H9 (cell line): Measurements from ENCODE around the gene ARF1. TPM values are rescaled to one million over a fixed set of nuclear protein-coding genes. Genes with fewer than 3 reads are reported as not detected.

ENCODE experiments used
- DNase-seq: peaks from one replicate; pipeline ENCODE4 v3.0.0-alpha.2; 2017
- H2AFZ ChIP-seq: one replicate; pipeline ENCODE4 v1.6.1; 2013; ENCODE audit warnings: mild to moderate bottlenecking, low read length, control low read depth, moderate library complexity
- H2AK5ac ChIP-seq: 2 replicates; pipeline ENCODE4 v1.6.1; 2013; ENCODE audit warnings: low read length, control low read depth, mixed read lengths; ENCODE audit not compliant: insufficient read length
- H2BK120ac ChIP-seq: one replicate; pipeline ENCODE4 v1.6.1; 2013; ENCODE audit warnings: low read depth, mild to moderate bottlenecking, low read length, control low read depth, inconsistent platforms; ENCODE audit not compliant: poor library complexity, severe bottlenecking
- H2BK12ac ChIP-seq: 2 replicates; pipeline ENCODE4 v1.6.1; 2013; ENCODE audit warnings: low read length, control low read depth, mixed read lengths, low read depth; ENCODE audit not compliant: insufficient read length
- H2BK15ac ChIP-seq: 2 replicates; pipeline ENCODE4 v1.6.1; 2013; ENCODE audit warnings: low read depth, low read length, control low read depth
- H2BK20ac ChIP-seq: one replicate; pipeline ENCODE4 v1.6.1; 2013; ENCODE audit warnings: low read depth, mild to moderate bottlenecking, low read length, control low read depth, inconsistent platforms; ENCODE audit not compliant: poor library complexity, severe bottlenecking
- H2BK5ac ChIP-seq: 2 replicates; pipeline ENCODE4 v1.6.1; 2013; ENCODE audit warnings: low read length, control low read depth, mixed read lengths; ENCODE audit not compliant: insufficient read length
- H3K14ac ChIP-seq: 2 replicates; pipeline ENCODE4 v1.6.1; 2013; ENCODE audit warnings: low read length, control low read depth; ENCODE audit not compliant: insufficient read depth
- H3K18ac ChIP-seq: 2 replicates; pipeline ENCODE4 v1.6.1; 2013; ENCODE audit warnings: low read depth, mild to moderate bottlenecking, mixed read lengths, low read length, control low read depth; ENCODE audit not compliant: insufficient read length
- H3K23ac ChIP-seq: 2 replicates; pipeline ENCODE4 v1.6.1; 2013; ENCODE audit warnings: low read length, control low read depth, mixed read lengths, low read depth; ENCODE audit not compliant: insufficient read length
- H3K23me2 ChIP-seq: 2 replicates; pipeline ENCODE4 v1.6.1; 2013; ENCODE audit warnings: low read depth, mild to moderate bottlenecking, mixed read lengths, low read length, control low read depth; ENCODE audit not compliant: insufficient read length, poor library complexity, severe bottlenecking
- H3K27ac ChIP-seq: 2 replicates; pipeline ENCODE4 v1.5.1; 2013; ENCODE audit warnings: low read length, control low read depth, mixed read lengths, low read depth; ENCODE audit not compliant: insufficient read length
- H3K27me3 ChIP-seq: 2 replicates; pipeline ENCODE4 v1.6.1; 2013; ENCODE audit warnings: low read length, control low read depth, inconsistent platforms; ENCODE audit not compliant: insufficient read depth
- H3K4ac ChIP-seq: 2 replicates; pipeline ENCODE4 v1.6.1; 2013; ENCODE audit warnings: low read depth, mild to moderate bottlenecking, control low read depth, inconsistent platforms, low read length, moderate library complexity
- H3K4me1 ChIP-seq: 2 replicates; pipeline ENCODE4 v1.6.1; 2013; ENCODE audit warnings: low read length, control low read depth, inconsistent platforms; ENCODE audit not compliant: insufficient read depth
- H3K4me2 ChIP-seq: 2 replicates; pipeline ENCODE4 v1.6.1; 2013; ENCODE audit warnings: low read length, control low read depth, mixed read lengths; ENCODE audit not compliant: insufficient read length, insufficient read depth
- H3K56ac ChIP-seq: 2 replicates; pipeline ENCODE4 v1.6.1; 2013; ENCODE audit warnings: low read depth, mild to moderate bottlenecking, mixed read lengths, low read length, control low read depth; ENCODE audit not compliant: insufficient read length
- H3K79me1 ChIP-seq: 2 replicates; pipeline ENCODE4 v1.6.1; 2013; ENCODE audit warnings: low read depth, mild to moderate bottlenecking, moderate library complexity, low read length, control low read depth, inconsistent platforms; ENCODE audit not compliant: insufficient read depth, poor library complexity, severe bottlenecking
- H3K79me2 ChIP-seq: 2 replicates; pipeline ENCODE4 v1.6.1; 2013; ENCODE audit warnings: low read length, control low read depth, inconsistent platforms; ENCODE audit not compliant: insufficient read depth
- H3K9ac ChIP-seq: 2 replicates; pipeline ENCODE4 v1.6.1; 2013; ENCODE audit warnings: low read length, control low read depth, mixed read lengths; ENCODE audit not compliant: insufficient read length; ENCODE audit errors: extremely low read depth
- H3K9me3 ChIP-seq: one replicate; pipeline ENCODE4 v1.6.1; 2013; ENCODE audit warnings: low read depth, low read length, inconsistent platforms; ENCODE audit not compliant: control insufficient read depth
- H3T11ph ChIP-seq: one replicate; pipeline ENCODE4 v1.6.1; 2013; ENCODE audit warnings: mild to moderate bottlenecking, low read length, control low read depth, inconsistent platforms
- H4K20me1 ChIP-seq: one replicate; pipeline ENCODE4 v1.6.1; 2013; ENCODE audit not compliant: control insufficient read depth, insufficient read length, insufficient read depth
- H4K5ac ChIP-seq: 2 replicates; pipeline ENCODE4 v1.6.1; 2013; ENCODE audit warnings: low read depth, mild to moderate bottlenecking, mixed read lengths, low read length, control low read depth; ENCODE audit not compliant: insufficient read length
- H4K8ac ChIP-seq: replicated peaks from 2 replicates; pipeline ENCODE4 v1.6.1; 2013; ENCODE audit warnings: low read length, control low read depth, mixed read lengths, low read depth; ENCODE audit not compliant: insufficient read length
- H4K91ac ChIP-seq: 2 replicates; pipeline ENCODE4 v1.6.1; 2013; ENCODE audit warnings: low read depth, mild to moderate bottlenecking, moderate library complexity, mixed read lengths, low read length, control low read depth; ENCODE audit not compliant: insufficient read length
- H3K27ac Mint-ChIP-seq, 3 experiments: 2 replicates in 2 of 3; 3 replicates in 1 of 3; pipeline ENCODE4 v1.8.0; 2020 to 2021; ENCODE audit warnings: mixed read lengths in 3 of 3, mild to moderate bottlenecking in 1 of 3, moderate library complexity in 1 of 3
- H3K27me3 Mint-ChIP-seq: 2 replicates; pipeline ENCODE4 v1.8.0; 2021; ENCODE audit warnings: low read depth, mild to moderate bottlenecking, moderate library complexity, mixed read lengths
- H3K36me3 Mint-ChIP-seq, 3 experiments: 2 replicates in 2 of 3; 3 replicates in 1 of 3; pipeline ENCODE4 v1.8.0; 2020 to 2021; ENCODE audit warnings: low read depth in 3 of 3, mixed read lengths in 3 of 3; ENCODE audit not compliant: insufficient read depth in 1 of 3
- H3K4me1 Mint-ChIP-seq, 2 experiments: 2 replicates each; pipeline ENCODE4 v1.8.0; 2020; ENCODE audit warnings: mixed read lengths in 2 of 2
- H3K4me3 Mint-ChIP-seq, 2 experiments: 2 replicates in 1 of 2; 3 replicates in 1 of 2; pipeline ENCODE4 v1.8.0; 2020 to 2021; ENCODE audit warnings: mild to moderate bottlenecking in 2 of 2, mixed read lengths in 2 of 2, moderate library complexity in 1 of 2
- H3K9me3 Mint-ChIP-seq, 2 experiments: 2 replicates in 1 of 2; 3 replicates in 1 of 2; pipeline ENCODE4 v1.8.0; 2020; ENCODE audit warnings: mild to moderate bottlenecking in 2 of 2, mixed read lengths in 2 of 2, moderate library complexity in 1 of 2
- CTCF ChIP-seq: fragments of 200-600 bp; sonication (generic); conservative IDR thresholded peaks from 3 replicates; pipeline ENCODE4 v1.8.0; 2021; ENCODE audit warnings: antibody characterized with exemption, mild to moderate bottlenecking
- WGBS: extraction: QIAGEN DNeasy Blood & Tissue Kit; methylation state at CpG from one replicate; pipeline ENCODE4 v1.1.7; 2013; ENCODE audit warnings: missing lambda C conversion rate, low lambda C conversion rate, mixed read lengths; ENCODE audit not compliant: insufficient read length; ENCODE audit errors: extremely low coverage; 5-methylcytosine and 5-hydroxymethylcytosine counted together
- total RNA-seq: library from RNA; stranded (reverse); gene quantifications from 2 replicates; pipeline ENCODE4 v1.2.1, GENCODE V29; 2021

ARF1 gene
- total RNA-seq, 1 experiment from 2014 or later, result 258 TPM

GRCh38 chr1:228109073-228109961, 26.8 kb downstream of the ARF1 start, which contains the start of gene MRPL55:
MRPL55 (minus strand) TSS chr1:228109299; CDS start chr1:228108260, 1,039 bp downstream.
- Histone ChIP-seq H2BK15ac (no peak within 1 kb of the TSS), H3K18ac (peak within 1 kb of the TSS; percentile 86), H3T11ph (no peak within 1 kb of the TSS), H4K8ac (no peak within 1 kb of the TSS), H3K4me2 (peak within 1 kb of the TSS; percentile 87), H3K56ac (peak within 1 kb of the TSS; percentile 1), H2AK5ac (no peak within 1 kb of the TSS), H2BK12ac (no peak within 1 kb of the TSS), H2BK120ac (no peak within 1 kb of the TSS), H3K79me1 (peaks cover 3% of the 10 kb centered on the region), H3K79me2 (no peaks in the 10 kb centered on the region), H2BK20ac (no peak within 1 kb of the TSS), H3K9ac (peak within 1 kb of the TSS; percentile 84), H3K23me2 (peaks cover 10% of the 10 kb centered on the region), H4K20me1 (no peaks in the 10 kb centered on the region), H3K4ac (no peak within 1 kb of the TSS), H3K27ac (no peak within 1 kb of the TSS), H2BK5ac (no peak within 1 kb of the TSS), H2AFZ (no peak within 1 kb of the TSS), H3K4me1 (no peaks in the 10 kb centered on the region), H3K27me3 (no peaks in the 10 kb centered on the region), H3K9me3 (no peaks in the 10 kb centered on the region), H3K14ac (peak within 1 kb of the TSS; percentile 92), H4K5ac (no peak within 1 kb of the TSS), H4K91ac (no peak within 1 kb of the TSS), H3K23ac (no peak within 1 kb of the TSS)
- Mint-ChIP-seq H3K4me1 (peaks cover 15 to 17% of the 10 kb centered on the region in 2 experiments), H3K27ac (peak within 1 kb of the TSS; percentile 84 to 90 (median 89); a peak in 4 of 7 replicates), H3K36me3 (peaks cover 15 to 19% (median 16%) of the 10 kb centered on the region in 3 experiments; a peak in 6 of 7 replicates), H3K27me3 (peaks cover 16% of the 10 kb centered on the region), H3K4me3 (peak within 1 kb of the TSS; percentile 88 to 95), H3K9me3 (no peaks in the 10 kb centered on the region)
- TF ChIP-seq CTCF, result 0 out of 3 replicates have a peak, but pooled peaks have one; percentile 17
- DNase-seq, result peak; percentile 98
- no CpG with 5 or more reads among the region's 66 CpGs for WGBS
